Measurements from ENCODE around the gene STX4.

DNA sequence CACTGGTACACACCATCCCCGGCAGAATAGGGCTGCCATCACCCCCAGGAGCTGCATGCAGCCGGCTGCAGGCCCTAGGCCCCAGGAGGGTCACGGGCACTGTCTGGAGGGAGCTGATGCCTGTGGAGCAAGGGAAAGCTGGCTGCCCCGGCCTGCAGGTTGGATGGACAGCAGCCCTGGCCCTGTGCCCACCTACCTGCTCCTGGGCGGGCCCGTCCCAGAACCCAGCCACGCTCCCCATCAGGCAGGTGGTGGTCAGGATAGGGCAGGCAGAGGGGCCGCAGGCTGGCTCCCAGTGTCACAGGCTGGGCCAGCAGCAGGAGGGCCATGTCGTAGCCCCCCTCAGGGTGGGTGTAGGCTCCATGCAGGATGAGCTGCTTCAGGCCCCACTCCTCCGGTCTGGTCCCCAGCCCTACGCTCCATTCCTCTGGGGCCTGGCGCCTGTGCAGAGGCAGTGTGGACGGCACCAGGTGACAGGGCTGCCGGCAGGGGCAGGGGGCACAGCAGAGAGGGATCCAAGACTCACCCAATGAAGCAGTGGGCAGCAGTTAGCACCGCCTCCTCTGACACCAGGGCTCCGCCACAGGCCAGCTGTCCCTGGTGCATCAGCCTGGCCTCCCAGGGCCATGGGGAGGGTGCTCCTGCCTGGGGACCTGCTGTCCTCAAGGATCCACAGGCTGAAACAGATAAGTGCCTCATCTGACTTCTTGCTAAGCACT lies 51.4 kb downstream of the STX4 start:
- TF ChIP-seq, protein P1, sequence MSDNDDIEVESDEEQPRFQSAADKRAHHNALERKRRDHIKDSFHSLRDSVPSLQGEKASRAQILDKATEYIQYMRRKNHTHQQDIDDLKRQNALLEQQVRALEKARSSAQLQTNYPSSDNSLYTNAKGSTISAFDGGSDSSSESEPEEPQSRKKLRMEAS (IDR thresholded peaks at IDR 0.05), result no peak
- TF ChIP-seq ESRRA (IDR thresholded peaks at IDR 0.05; ENCODE audit: borderline replicate concordance, low read length), result no peak
- no peak for TF ChIP-seq KDM5A (IDR thresholded peaks at IDR 0.05)
- TF ChIP-seq, protein P2, sequence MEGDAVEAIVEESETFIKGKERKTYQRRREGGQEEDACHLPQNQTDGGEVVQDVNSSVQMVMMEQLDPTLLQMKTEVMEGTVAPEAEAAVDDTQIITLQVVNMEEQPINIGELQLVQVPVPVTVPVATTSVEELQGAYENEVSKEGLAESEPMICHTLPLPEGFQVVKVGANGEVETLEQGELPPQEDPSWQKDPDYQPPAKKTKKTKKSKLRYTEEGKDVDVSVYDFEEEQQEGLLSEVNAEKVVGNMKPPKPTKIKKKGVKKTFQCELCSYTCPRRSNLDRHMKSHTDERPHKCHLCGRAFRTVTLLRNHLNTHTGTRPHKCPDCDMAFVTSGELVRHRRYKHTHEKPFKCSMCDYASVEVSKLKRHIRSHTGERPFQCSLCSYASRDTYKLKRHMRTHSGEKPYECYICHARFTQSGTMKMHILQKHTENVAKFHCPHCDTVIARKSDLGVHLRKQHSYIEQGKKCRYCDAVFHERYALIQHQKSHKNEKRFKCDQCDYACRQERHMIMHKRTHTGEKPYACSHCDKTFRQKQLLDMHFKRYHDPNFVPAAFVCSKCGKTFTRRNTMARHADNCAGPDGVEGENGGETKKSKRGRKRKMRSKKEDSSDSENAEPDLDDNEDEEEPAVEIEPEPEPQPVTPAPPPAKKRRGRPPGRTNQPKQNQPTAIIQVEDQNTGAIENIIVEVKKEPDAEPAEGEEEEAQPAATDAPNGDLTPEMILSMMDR (IDR thresholded peaks at IDR 0.05), result no peak
- no peak for TF ChIP-seq POLR2A (IDR thresholded peaks at IDR 0.05; ENCODE audit: low read length)
- TF ChIP-seq NR3C1 (IDR thresholded peaks at IDR 0.05), result no peak
- TF ChIP-seq, protein P3, sequence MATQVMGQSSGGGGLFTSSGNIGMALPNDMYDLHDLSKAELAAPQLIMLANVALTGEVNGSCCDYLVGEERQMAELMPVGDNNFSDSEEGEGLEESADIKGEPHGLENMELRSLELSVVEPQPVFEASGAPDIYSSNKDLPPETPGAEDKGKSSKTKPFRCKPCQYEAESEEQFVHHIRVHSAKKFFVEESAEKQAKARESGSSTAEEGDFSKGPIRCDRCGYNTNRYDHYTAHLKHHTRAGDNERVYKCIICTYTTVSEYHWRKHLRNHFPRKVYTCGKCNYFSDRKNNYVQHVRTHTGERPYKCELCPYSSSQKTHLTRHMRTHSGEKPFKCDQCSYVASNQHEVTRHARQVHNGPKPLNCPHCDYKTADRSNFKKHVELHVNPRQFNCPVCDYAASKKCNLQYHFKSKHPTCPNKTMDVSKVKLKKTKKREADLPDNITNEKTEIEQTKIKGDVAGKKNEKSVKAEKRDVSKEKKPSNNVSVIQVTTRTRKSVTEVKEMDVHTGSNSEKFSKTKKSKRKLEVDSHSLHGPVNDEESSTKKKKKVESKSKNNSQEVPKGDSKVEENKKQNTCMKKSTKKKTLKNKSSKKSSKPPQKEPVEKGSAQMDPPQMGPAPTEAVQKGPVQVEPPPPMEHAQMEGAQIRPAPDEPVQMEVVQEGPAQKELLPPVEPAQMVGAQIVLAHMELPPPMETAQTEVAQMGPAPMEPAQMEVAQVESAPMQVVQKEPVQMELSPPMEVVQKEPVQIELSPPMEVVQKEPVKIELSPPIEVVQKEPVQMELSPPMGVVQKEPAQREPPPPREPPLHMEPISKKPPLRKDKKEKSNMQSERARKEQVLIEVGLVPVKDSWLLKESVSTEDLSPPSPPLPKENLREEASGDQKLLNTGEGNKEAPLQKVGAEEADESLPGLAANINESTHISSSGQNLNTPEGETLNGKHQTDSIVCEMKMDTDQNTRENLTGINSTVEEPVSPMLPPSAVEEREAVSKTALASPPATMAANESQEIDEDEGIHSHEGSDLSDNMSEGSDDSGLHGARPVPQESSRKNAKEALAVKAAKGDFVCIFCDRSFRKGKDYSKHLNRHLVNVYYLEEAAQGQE (IDR thresholded peaks at IDR 0.05), result no peak
- TF ChIP-seq TP53 (CRISPR knock-in tag; IDR thresholded peaks at IDR 0.05), result no peak
- no peak for TF ChIP-seq EP300 (IDR thresholded peaks at IDR 0.05)
- no peak for TF ChIP-seq BHLHE40 (IDR thresholded peaks at IDR 0.05; ENCODE audit: low read depth, low read length)

Data from A549 (cell line).